Measurements from ENCODE around the gene DNAJC6. TPM values are rescaled to one million over a fixed set of nuclear protein-coding genes. Genes with fewer than 3 reads are reported as not detected.
A peak's percentile ranks its signal among the peaks of the same experiment; 100 is the strongest.

The DNAJC6 gene
- total and polyA plus RNA-seq, 10 donors, result 0.20 to 9.7 (median 5.7) TPM

GRCh38 chr1:65292861-65293593 lies 16.3 kb upstream of the DNAJC6 start:
- intact Hi-C loops (cut with DNase I; ENCODE audit: low total_unique reads), result no loop called here
- TF ChIP-seq POLR2AphosphoS5 (IDR thresholded peaks at IDR 0.05) (no peak), CTCF (IDR thresholded peaks at IDR 0.05 in 8 of 11, conservative IDR thresholded peaks at IDR 0.05 in 3 of 11) (no peak), POLR2A (IDR thresholded peaks at IDR 0.05) (no peak)

GRCh38 chr1:65297706-65298105 lies 11.6 kb upstream of the DNAJC6 start:
- no peak overlapping the region for H3K27ac ChIP-seq
- no peaks in the 10 kb centered on the region for H3K36me3 ChIP-seq
- no peak for DNase-seq
- H3K4me1 ChIP-seq, result no peaks in the 10 kb centered on the region
- no peaks in the 10 kb centered on the region for H3K9me3 ChIP-seq
- TF ChIP-seq POLR2AphosphoS5 (IDR thresholded peaks at IDR 0.05) (no peak), CTCF (IDR thresholded peaks at IDR 0.05 in 8 of 11, conservative IDR thresholded peaks at IDR 0.05 in 3 of 11) (no peak), POLR2A (IDR thresholded peaks at IDR 0.05) (no peak)
- H3K4me3 ChIP-seq, result no peak overlapping the region
- WGBS, 5 donors, result 76 to 86% (median 84%) methylated on average over 4 of the region's 4 CpGs
- intact Hi-C loops (cut with DNase I; ENCODE audit: low total_unique reads), result no loop called here
- no peaks in the 10 kb centered on the region for H3K27me3 ChIP-seq (replicated peaks in 1 of 7)

More at GRCh38 chr1:65292861-65293593, 16.3 kb upstream of the DNAJC6 start:
- 84 to 89% (median 85%) methylated on average over 2 of the region's 2 CpGs for WGBS, 5 donors
- no peaks in the 10 kb centered on the region for H3K27me3 ChIP-seq (replicated peaks in 1 of 7)
- no peak overlapping the region for H3K4me3 ChIP-seq
- H3K36me3 ChIP-seq, result no peaks in the 10 kb centered on the region
- no peaks in the 10 kb centered on the region for H3K9me3 ChIP-seq
- no peak for DNase-seq
- H3K4me1 ChIP-seq, result no peaks in the 10 kb centered on the region
- no peak overlapping the region for H3K27ac ChIP-seq

- DNase-seq, result no peak
- WGBS, 5 donors, result 0 to 54% (median 43%) methylated on average over 1 of the region's 1 CpG
- Histone ChIP-seq H3K4me3 (no peak overlapping the region), H3K36me3 (no peaks in the 10 kb centered on the region), H3K27me3 (replicated peaks in 1 of 7) (no peaks in the 10 kb centered on the region), H3K4me1 (no peaks in the 10 kb centered on the region), H3K27ac (no peak overlapping the region), H3K9me3 (no peaks in the 10 kb centered on the region)
- no peak for TF ChIP-seq CTCF (IDR thresholded peaks at IDR 0.05 in 8 of 11, conservative IDR thresholded peaks at IDR 0.05 in 3 of 11)
- no peak for TF ChIP-seq POLR2AphosphoS5 (IDR thresholded peaks at IDR 0.05)
- TF ChIP-seq POLR2A (IDR thresholded peaks at IDR 0.05), result no peak
- intact Hi-C loops (cut with DNase I; ENCODE audit: low total_unique reads), result no loop called here
Measured at GRCh38 chr1:65299328-65299727, 10.0 kb upstream of the DNAJC6 start.

GRCh38 chr1:65308781-65309303 lies 501 bp upstream of the DNAJC6 start:
- DNase-seq, result no peak
- intact Hi-C loops (cut with DNase I; ENCODE audit: low total_unique reads), result no loop called here
- Histone ChIP-seq H3K4me1 (peaks cover 0 to 19% (median 11%) of the 10 kb centered on the region in 6 donors), H3K36me3 (no peaks in the 10 kb centered on the region), H3K27ac (no peak overlapping the region), H3K4me3 (peak overlapping the region in 5 of 8 donors; percentile 22 to 60 (median 41)), H3K9me3 (no peaks in the 10 kb centered on the region), H3K27me3 (replicated peaks in 1 of 7) (peaks cover 0 to 53% (median 15%) of the 10 kb centered on the region in 7 donors)
- WGBS, 5 donors, result 18 to 29% (median 24%) methylated on average over 22 of the region's 22 CpGs
- TF ChIP-seq POLR2AphosphoS5 (IDR thresholded peaks at IDR 0.05), result no peak
- TF ChIP-seq CTCF (IDR thresholded peaks at IDR 0.05 in 8 of 11, conservative IDR thresholded peaks at IDR 0.05 in 3 of 11), result no peak
- no peak for TF ChIP-seq POLR2A (IDR thresholded peaks at IDR 0.05)

Measured in spleen (tissue), 11 donors.